Stimulated activated CD8-positive, alpha-beta memory T cell treated with anti-CD3 and anti-CD28 coated beads, Interleukin-2, amount 100 ng/mL, for 1 hour (primary cell): ENCODE data around the gene CIT.

ENCODE experiments used
- DNase-seq, 2 donors: peaks; one replicate each; pipeline ENCODE4 v3.0.0-alpha.2; 2020; ENCODE audit warnings: low read depth in 2 of 2

The CIT gene

GRCh38 chr12:119700078-119700477 lies 177.0 kb downstream of the CIT start:
- no peak for DNase-seq

GRCh38 chr12:119699199-119699760 lies 177.8 kb downstream of the CIT start:
- DNase-seq = no peak

GRCh38 chr12:119696943-119697342 lies 180.2 kb downstream of the CIT start:
- no peak for DNase-seq

GRCh38 chr12:119695034-119695433 lies 182.1 kb downstream of the CIT start:
- no peak for DNase-seq

- DNase-seq = no peak
These were observed 183.0 kb downstream of the CIT start for GRCh38 chr12:119694111-119694510.

- no peak for DNase-seq
These were observed 183.6 kb downstream of the CIT start for GRCh38 chr12:119693511-119693910.

- no peak for DNase-seq
These were observed 184.1 kb downstream of the CIT start for GRCh38 chr12:119692997-119693396.

GRCh38 chr12:119692410-119692809 lies 184.7 kb downstream of the CIT start:
- no peak for DNase-seq

- no peak for DNase-seq
These were observed 185.8 kb downstream of the CIT start for GRCh38 chr12:119691202-119691810.

- DNase-seq = no peak
These were observed 187.1 kb downstream of the CIT start for GRCh38 chr12:119689935-119690500.

GRCh38 chr12:119687879-119688278 lies 189.2 kb downstream of the CIT start:
- DNase-seq = no peak

GRCh38 chr12:119687406-119687805 lies 189.7 kb downstream of the CIT start:
- DNase-seq = no peak

GRCh38 chr12:119686776-119687175 lies 190.3 kb downstream of the CIT start:
- no peak for DNase-seq

GRCh38 chr12:119686355-119686754 lies 190.8 kb downstream of the CIT start:
- DNase-seq = no peak

- DNase-seq = no peak
These were observed 191.7 kb downstream of the CIT start for GRCh38 chr12:119685375-119685774.

- no peak for DNase-seq
These were observed 192.3 kb downstream of the CIT start for GRCh38 chr12:119684711-119685369.

- DNase-seq = no peak
These were observed 193.3 kb downstream of the CIT start for GRCh38 chr12:119683816-119684215.

- DNase-seq = no peak
These were observed 193.7 kb downstream of the CIT start for GRCh38 chr12:119683413-119683812.

GRCh38 chr12:119682639-119683252 lies 194.4 kb downstream of the CIT start:
- DNase-seq = no peak

- DNase-seq = no peak
These were observed 195.1 kb downstream of the CIT start for GRCh38 chr12:119681728-119682638.

- no peak for DNase-seq
These were observed 196.0 kb downstream of the CIT start for GRCh38 chr12:119681111-119681510.

- DNase-seq = no peak
These were observed 197.6 kb downstream of the CIT start for GRCh38 chr12:119679490-119679889.
